Astrocyte (in vitro differentiated cells and primary cell): ENCODE data around the gene TM9SF3.

ENCODE experiments used
- EZH2 ChIP-seq: IDR thresholded peaks from 2 replicates; pipeline ENCODE4 v1.6.1; 2012; ENCODE audit warnings: mild to moderate bottlenecking, low read length, inconsistent platforms; ENCODE audit not compliant: insufficient read depth
- TF ChIP-seq, protein P1 (sequence below): IDR thresholded peaks from 2 replicates; pipeline ENCODE4 v1.5.1; 2011; ENCODE audit warnings: low read depth, mild to moderate bottlenecking, inconsistent platforms, low read length, moderate library complexity; ENCODE audit not compliant: insufficient read depth

DNA sequence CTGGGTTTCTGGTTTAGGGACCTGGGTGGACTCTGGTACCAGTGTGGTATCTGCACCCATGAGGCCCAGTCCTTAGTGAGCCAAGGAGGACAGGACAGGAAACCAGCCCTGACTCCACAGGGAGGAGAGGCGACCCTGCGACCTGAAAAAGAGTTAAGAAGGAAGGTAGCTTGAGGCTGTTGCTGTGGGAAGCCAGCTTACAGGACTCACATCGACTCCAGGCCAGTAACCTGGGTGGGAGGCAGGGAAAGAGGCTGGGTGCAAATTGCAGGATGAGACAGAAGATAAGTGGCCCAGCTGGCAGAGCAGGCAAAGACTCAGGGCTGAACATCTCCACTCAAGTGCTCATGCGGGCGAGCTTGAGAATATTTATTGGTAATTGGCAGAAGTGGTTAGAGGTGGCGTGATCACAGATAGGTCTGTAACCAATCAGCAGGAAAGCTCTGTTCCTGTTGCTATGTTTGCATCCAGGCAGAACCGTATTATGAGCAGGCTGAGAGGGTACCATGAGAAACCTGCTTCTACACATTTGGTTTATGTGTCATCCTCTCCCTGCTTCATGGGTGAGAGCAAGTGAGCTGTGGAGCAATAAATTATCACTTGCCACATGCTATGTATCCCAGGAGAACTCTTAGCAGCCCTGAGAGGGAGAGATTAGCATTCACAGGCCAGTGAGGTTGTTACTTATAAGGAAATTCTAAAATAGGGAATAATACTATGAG lies 84.1 kb downstream of the TM9SF3 start:
- TF ChIP-seq, protein P1, sequence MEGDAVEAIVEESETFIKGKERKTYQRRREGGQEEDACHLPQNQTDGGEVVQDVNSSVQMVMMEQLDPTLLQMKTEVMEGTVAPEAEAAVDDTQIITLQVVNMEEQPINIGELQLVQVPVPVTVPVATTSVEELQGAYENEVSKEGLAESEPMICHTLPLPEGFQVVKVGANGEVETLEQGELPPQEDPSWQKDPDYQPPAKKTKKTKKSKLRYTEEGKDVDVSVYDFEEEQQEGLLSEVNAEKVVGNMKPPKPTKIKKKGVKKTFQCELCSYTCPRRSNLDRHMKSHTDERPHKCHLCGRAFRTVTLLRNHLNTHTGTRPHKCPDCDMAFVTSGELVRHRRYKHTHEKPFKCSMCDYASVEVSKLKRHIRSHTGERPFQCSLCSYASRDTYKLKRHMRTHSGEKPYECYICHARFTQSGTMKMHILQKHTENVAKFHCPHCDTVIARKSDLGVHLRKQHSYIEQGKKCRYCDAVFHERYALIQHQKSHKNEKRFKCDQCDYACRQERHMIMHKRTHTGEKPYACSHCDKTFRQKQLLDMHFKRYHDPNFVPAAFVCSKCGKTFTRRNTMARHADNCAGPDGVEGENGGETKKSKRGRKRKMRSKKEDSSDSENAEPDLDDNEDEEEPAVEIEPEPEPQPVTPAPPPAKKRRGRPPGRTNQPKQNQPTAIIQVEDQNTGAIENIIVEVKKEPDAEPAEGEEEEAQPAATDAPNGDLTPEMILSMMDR, result no peak
- TF ChIP-seq EZH2, result no peak
